Epidermal melanocyte (primary cell): ENCODE data around the gene GPR42.
"Not testable (repeated sequence)": the region's sequence is repeated elsewhere in the genome, so short reads cannot be mapped to it uniquely, and the experiment has no call there.

Experiments
- DNase-seq: peaks from one replicate; pipeline ENCODE4 v3.0.0; 2011; ENCODE audit warnings: low spot score; ENCODE audit not compliant: insufficient read length

Gene GPR42

GRCh38 chr19:35396240-35396885 lies 25.5 kb downstream of the GPR42 start:
- no peak for DNase-seq

GRCh38 chr19:35397064-35397463 lies 26.2 kb downstream of the GPR42 start:
- DNase-seq: no peak

- no peak for DNase-seq
Observed at GRCh38 chr19:35398570-35398969, 27.7 kb downstream of the GPR42 start.

- DNase-seq: no peak
Observed at GRCh38 chr19:35399231-35399630, 28.4 kb downstream of the GPR42 start.

- DNase-seq: no peak
Observed at GRCh38 chr19:35399948-35400772, 29.3 kb downstream of the GPR42 start.

- no peak for DNase-seq
Observed at GRCh38 chr19:35400773-35401100, 29.9 kb downstream of the GPR42 start.

GRCh38 chr19:35401416-35401815 lies 30.5 kb downstream of the GPR42 start:
- not testable (repeated sequence) for DNase-seq

GRCh38 chr19:35403116-35403760 lies 32.4 kb downstream of the GPR42 start:
- no peak for DNase-seq

- DNase-seq: no peak
Observed at GRCh38 chr19:35404879-35405622, 34.2 kb downstream of the GPR42 start.

- no peak for DNase-seq
Observed at GRCh38 chr19:35407619-35408018, 36.8 kb downstream of the GPR42 start.

- no peak for DNase-seq
Observed at GRCh38 chr19:35408284-35409171, 37.7 kb downstream of the GPR42 start.

GRCh38 chr19:35409191-35409590 lies 38.3 kb downstream of the GPR42 start:
- no peak for DNase-seq

GRCh38 chr19:35410487-35410886 lies 39.6 kb downstream of the GPR42 start:
- no peak for DNase-seq

GRCh38 chr19:35414442-35414841 lies 43.6 kb downstream of the GPR42 start:
- no peak for DNase-seq

- DNase-seq: no peak
Observed at GRCh38 chr19:35416331-35416730, 45.5 kb downstream of the GPR42 start.

GRCh38 chr19:35417278-35417677 lies 46.4 kb downstream of the GPR42 start:
- no peak for DNase-seq

- no peak for DNase-seq
Observed at GRCh38 chr19:35417713-35418534, 47.1 kb downstream of the GPR42 start.

- DNase-seq: no peak
Observed at GRCh38 chr19:35419046-35419445, 48.2 kb downstream of the GPR42 start.

GRCh38 chr19:35419805-35420204 lies 48.9 kb downstream of the GPR42 start:
- no peak for DNase-seq

- no peak for DNase-seq
Observed at GRCh38 chr19:35421362-35421761, 50.5 kb downstream of the GPR42 start.
